ENCODE results near the gene TMEM202.

DNA sequence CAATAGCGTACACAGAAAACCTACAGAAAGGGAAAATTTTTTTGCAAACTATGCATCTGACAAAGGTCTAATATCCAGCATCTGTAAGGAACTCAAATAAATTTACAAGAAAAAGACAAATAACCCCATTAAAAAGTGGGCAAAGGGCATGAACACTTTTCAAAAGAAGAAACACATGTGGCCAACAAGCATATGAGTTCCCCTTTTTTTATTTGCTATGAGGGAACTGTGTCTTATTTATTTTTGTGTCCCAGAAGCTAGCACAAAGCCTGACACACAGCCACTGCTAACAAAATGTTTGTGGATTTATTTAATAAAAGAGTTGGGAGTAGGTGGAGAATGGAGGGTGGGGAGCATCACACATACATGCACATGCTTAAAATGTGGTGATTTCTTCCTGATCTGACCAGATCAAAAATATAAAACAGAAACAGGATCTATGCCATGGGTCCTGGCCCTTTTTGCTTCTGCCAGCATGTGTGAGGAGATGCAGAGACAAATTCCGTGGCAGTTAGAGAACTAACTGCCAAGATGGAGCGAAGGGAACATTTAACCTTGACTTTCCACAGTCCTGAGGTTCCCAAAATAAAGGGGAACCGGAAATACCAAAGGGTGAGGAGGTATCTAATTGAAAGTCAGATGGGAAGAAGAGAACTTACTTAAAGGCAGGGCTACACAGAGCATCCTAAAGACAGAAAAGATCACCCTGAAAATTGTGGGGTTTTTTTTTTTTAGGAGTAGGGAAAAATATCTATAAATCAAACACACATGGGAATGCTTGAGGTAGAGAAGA, at the start of gene TMEM202:
- TF ChIP-seq POLR2A (IDR thresholded peaks at IDR 0.05; ENCODE audit: low read depth, low read length) (no peak), POLR2AphosphoS5 (IDR thresholded peaks at IDR 0.05; ENCODE audit: insufficient read depth, low read depth, low read length) (no peak), JUN (IDR thresholded peaks at IDR 0.05; ENCODE audit: borderline replicate concordance, insufficient read depth, insufficient read length, low read depth) (no peak), GATA2 (IDR thresholded peaks at IDR 0.05; ENCODE audit: insufficient read depth, insufficient read length, low read depth, low read length) (no peak), EZH2 (IDR thresholded peaks at IDR 0.05; ENCODE audit: borderline replicate concordance, low read depth, low read length, severe bottlenecking) (no peak), MYC (IDR thresholded peaks at IDR 0.05; ENCODE audit: low read depth, low read length) (no peak), FOS (IDR thresholded peaks at IDR 0.05; ENCODE audit: borderline replicate concordance, insufficient read depth, low read length) (no peak)
- TF ChIP-seq, protein P1, sequence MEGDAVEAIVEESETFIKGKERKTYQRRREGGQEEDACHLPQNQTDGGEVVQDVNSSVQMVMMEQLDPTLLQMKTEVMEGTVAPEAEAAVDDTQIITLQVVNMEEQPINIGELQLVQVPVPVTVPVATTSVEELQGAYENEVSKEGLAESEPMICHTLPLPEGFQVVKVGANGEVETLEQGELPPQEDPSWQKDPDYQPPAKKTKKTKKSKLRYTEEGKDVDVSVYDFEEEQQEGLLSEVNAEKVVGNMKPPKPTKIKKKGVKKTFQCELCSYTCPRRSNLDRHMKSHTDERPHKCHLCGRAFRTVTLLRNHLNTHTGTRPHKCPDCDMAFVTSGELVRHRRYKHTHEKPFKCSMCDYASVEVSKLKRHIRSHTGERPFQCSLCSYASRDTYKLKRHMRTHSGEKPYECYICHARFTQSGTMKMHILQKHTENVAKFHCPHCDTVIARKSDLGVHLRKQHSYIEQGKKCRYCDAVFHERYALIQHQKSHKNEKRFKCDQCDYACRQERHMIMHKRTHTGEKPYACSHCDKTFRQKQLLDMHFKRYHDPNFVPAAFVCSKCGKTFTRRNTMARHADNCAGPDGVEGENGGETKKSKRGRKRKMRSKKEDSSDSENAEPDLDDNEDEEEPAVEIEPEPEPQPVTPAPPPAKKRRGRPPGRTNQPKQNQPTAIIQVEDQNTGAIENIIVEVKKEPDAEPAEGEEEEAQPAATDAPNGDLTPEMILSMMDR (IDR thresholded peaks at IDR 0.05; ENCODE audit: extremely low read depth in 1 of 2, insufficient read depth in 1 of 2, low read depth in 1 of 2, low read length in 2 of 2) = no peak
- TF ChIP-seq, protein P2, sequence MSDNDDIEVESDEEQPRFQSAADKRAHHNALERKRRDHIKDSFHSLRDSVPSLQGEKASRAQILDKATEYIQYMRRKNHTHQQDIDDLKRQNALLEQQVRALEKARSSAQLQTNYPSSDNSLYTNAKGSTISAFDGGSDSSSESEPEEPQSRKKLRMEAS (IDR thresholded peaks at IDR 0.05; ENCODE audit: insufficient read depth, insufficient read length) = no peak
